HG03520 (cell line): ENCODE data around the gene MYBBP1A.

Experiments
- ATAC-seq: cut with Tn5 transposase; IDR thresholded peaks from one replicate; pipeline ENCODE4 v1.9.1; 2021; ENCODE audit warnings: mild to moderate bottlenecking, moderate library complexity; ENCODE audit not compliant: unreplicated experiment

Gene MYBBP1A

DNA sequence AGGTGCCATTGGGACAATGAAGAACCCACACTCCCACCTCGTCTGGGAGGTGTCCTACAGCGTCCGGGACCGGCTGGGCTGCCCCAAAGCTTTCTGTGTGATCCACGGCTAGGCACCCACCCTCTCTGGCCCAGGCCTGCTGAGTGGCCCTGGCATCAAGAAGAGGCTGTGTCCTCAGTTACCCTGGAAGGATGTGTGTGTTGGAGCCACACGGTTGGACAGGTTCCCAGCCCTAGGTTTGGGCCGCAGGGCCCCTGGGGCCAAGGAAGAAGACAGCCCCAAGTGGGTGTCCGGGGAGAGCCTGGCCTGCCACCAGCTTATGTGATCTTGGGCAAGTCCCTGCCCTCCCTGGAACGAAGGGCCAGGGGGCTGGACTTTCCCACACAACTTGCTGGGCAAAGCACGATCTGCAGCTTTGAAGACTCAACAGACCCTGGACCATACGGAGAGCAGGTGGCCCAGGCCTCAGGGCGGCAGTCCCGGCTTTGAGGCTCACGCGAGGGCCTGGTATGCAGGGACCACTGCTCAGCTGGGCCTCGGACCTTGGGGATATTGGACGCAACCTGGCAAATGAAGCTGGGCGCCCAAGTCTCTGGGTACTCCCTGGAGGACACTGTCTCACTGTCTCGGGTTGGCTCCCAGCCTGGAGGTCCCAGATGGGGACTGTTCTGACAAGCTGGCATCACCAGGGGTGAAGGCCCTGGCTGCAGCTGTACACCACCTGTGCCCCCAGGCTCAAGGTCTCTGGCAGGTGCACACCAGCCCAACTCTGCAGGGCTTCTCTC, 17.5 kb downstream of the MYBBP1A start:
- no peak for ATAC-seq

DNA sequence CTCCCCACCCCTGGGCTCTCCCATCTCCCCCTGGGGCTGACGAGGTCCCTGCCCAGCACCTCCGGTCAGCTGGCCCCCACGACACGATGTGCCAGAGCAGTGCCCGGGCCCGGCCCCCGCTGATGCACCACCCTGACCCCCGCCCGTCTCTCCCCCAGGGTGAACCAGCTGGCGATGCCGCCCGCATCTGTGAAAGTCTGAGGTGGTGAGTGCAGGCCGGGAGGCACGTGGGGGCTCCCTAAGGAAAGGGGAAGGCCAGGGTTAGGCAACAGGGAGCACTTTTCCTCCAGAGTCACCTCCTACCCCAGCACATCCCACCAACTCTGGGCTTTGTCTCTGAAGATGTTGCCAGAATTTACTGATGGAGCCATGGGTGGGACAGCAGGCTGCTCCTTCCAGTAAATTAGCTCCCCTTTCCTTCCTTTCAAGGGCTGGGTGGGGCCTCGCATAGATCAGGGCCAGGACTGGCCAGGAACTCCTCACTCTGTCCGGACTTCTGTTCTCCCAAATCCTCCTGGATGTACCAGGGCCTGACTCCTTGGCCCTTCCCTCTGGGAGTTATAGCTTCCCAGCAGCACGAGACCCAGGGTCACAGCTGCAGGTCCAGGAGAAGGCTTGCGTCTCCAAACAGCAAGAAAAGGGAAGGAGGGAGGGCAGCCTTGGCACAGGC, 18.3 kb downstream of the MYBBP1A start:
- ATAC-seq = no peak

DNA sequence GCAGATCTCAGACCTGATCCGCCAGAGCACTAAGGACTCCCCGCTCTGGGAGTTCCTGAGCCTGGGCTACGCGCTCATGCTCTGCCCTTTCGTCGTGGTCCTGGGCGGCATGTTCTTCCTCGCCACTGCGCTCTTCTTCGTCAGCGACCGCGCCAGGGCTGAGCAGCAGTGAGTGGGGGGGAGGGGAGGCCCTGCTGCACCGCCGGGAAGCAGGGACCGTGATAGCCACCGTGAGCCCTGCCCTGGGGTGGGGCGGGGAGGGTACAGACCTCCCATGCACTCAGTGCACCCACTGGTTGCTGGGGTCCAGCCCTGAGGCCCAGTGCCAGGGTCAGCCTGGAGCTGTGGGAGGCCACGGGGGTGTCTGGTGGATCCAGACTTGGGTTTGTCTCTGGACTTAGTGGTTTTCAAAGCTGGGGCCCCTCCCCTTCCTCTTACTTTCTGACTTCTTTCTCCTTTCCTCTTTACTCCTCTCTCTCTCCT, 18.9 kb downstream of the MYBBP1A start:
- no peak for ATAC-seq

DNA sequence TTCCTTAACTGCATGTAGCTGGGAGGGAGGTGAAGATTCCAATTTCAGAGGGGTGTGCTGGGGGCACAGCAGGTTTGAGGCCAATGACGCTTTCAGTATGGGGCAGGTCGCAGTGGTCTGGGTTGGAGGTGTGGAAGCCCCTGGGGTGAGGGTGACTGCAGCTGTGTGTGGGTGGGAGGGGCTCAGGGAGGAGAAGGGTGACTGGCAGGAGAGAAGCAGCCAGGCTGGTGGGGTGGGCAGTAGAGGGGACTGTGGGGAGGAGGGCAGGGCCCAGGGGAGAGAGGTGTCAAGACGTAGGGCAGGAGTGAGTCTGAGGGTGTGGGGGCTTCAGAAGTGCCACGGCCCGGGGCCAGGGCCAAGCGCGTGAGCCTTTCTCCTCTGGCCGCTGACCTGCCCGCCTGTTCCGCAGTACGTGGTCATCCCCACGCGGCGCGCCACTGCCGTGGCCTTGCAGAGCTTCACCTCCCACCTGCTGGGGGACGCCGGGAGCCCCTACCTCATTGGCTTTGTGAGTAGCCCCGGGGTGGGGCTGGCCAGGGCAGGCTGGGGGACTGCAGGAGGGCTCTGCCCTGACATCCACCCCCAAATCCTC, 19.4 kb downstream of the MYBBP1A start:
- no peak for ATAC-seq

DNA sequence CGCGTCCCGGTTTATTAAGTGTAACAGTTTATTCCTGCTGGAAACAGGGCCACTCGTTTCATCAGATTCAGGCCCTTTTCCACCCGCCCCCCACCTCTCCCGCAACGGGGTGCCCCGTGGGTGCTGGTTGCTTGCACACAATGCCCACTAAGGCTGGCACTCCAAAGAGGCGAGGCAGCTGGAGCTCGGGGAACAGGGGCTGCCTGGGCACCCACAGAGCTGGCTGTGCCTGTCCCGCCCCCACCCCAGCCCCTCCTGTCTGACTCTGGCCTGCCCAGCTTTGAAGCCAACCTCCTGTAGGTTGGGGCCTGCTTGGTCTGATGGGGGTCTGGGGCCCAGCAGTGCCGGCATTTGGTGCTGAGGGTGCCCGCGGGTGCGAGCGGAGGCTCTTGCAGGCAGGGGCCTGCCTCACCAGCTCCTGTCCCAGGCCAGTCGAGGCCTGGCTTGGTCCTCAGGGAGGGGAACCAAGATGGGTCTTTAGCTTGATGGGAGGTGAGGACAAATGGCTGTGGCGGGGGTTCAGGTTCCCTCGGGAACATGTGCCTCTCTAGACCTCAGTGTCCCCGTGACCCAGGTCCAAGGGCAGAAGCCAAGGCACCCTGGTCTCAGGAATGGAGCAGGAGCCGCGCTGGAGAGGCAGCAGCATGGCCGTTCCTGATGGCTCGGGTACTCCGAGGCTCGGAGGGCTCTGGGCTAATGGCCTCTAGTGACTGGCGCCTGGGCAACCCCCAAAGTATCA, 20.1 kb downstream of the MYBBP1A start:
- ATAC-seq = no peak

DNA sequence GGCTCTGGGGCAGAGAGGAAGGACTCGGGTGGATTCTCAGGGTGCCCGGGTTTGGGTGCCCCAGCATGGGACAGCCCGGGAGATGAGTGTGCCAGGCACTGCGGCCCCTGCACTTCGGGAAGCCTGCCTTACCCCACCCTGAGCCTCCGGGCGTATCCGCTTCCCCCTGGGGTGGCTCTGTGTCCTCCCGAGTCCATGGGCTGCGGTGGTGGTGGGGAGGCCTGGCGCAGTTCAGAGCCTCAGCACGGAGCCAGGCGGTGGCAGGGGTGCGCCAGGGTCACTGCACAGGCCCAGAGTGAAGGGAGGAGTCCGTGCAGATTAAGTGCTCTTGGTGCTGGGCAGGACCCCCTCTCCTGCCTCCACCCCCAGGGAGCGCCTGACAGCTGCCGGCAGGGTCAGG, 20.7 kb downstream of the MYBBP1A start:
- ATAC-seq = no peak

DNA sequence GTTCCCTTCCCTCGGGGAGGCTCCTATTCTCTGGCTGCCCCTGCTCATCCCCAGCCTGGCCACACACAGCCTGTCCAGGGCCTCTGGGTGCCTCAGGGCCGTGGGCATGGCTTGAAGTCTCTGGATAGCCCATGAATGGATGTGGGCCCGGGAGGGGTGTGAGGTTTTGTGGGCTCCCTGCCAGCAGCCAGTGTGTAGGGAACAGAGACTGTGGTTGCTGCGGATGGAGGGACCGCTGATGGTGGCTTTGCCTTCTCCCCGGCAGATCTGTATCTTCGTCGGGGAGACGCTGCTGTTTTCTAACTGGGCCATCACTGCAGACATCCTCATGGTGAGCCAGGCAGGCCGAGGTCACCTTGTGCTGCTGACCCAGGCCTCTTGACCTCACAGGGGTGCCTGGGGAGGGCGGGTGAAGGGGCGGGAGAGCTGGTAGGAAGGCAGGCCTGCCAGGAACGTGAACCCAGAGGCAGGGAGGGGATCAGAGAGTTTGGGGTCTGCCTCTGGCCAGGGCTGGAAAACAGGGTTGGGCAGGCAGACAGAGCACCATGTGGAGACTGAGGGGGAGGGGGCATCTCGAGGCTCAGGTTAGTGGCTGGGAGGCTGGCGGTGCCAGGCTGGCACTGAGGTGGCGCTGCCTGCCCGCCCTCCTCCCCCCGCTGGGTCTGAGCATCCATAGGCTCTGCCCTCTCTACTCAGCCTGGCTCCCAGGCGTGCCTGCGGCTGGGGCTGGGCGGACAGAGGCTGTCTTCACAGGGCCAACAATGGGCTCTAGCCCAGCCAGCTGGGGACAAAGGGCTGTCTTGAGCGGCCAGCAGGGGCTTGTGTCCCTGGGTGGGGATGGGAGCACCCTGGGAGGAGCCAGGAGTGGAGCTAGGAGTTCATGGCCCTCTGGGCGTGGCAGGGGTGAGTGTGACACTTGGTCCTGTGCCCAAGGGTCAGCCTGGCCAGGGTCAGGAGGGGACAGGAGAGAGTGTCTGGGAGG, 21.4 kb downstream of the MYBBP1A start:
- no peak for ATAC-seq

DNA sequence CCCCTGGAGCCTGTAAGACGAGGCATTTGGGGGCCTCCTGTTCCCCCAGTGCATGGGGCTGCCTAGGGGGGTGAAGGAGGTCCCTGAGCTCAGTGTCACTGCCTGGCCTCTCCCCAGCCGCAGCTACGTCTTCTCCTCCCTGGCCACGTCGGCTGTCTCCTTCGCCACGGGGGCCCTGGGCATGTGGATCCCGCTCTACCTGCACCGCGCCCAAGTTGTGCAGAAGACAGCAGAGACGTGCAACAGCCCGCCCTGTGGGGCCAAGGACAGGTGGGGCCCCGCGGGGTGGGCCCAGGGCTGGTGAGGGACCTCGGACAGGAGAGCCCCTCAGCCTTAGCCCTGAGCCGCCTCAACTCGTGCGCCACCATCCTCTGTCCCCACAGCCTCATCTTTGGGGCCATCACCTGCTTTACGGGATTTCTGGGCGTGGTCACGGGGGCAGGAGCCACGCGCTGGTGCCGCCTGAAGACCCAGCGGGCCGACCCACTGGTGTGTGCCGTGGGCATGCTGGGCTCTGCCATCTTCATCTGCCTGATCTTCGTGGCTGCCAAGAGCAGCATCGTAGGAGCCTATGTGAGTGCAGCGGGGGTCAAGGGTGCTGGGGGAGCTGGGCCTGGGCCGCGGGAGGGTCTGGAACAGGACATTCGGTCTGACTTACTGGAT, 22.2 kb downstream of the MYBBP1A start:
- no peak for ATAC-seq

DNA sequence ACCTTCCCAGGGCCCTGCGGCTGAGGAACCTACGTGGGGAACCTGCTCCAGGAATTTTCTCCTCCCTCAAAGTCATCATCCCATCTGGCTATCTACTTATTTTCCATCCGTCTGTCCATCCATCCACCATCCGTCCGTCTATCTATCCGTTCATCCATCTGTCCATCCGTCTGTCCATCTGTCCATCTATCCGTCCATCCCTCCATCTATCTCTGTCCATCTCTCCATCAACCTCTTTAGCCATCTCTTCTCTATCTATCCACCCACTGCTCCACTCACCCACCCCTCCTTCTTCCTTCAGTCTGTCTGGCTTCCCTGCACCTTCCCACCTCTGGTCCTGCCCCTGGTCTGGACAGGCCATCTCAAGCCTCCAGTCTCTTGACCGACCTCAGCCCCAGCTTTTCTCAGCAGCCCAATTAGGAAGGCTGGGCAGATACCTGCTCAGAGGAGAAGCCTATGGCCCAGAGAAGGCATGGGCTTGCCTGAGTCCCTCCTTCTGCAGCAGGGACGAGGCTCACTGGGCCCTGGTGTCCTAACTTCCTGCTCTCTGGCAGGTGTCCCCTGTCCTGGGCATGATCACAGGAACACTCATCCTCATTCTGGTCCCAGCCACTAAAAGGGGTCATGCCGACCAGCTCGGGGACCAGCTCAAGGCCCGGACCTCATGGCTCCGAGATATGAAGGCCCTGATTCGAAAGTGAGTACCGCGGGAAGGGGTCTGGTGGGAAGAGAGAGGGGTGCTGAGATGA, 23.0 kb downstream of the MYBBP1A start:
- ATAC-seq = no peak

DNA sequence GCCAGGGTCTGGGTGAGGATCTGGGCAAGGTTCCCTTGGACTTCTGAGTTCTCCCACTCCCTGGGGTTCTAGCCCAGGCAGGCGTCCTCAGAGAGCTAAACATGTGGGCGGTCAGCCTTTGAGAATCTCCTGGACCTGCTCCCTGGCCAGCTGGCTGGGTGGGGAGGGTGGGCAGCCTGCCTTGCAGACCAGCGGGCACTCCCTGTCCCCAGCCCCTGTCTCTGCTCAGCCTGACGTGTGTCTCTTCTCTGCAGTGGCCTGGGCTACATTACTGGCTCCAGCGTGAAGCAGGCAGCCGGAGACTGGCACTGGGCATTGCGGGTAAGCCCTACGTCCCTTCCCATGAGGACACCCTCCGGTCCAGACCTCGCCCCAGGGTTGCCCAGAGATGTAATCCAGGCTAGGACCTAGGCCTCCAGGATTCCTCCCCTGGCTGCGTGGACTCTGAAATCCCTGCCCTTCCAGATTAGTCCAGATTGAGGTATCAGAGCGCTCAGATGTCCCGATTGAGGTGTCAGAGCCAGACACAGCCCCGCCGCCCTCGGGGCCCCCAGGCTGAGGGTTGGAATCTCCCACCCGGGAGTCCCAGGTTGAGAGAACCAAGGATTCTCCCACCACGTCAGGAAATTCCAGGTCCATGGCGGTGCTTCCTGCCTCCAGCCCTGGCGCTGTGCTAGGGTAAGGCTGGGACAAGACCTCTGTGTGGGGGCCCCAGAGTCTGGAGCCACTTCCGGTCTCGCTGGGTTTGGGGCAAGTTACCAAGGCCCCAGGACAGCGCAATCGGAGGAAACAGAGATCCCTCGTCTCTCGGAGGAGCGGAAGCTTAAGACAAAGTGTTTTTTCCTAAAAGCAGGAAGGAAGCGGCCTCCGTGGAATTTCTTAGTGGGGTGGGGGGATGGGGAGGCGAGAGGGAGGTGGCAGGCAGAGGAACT, 24.1 kb downstream of the MYBBP1A start:
- no peak for ATAC-seq

DNA sequence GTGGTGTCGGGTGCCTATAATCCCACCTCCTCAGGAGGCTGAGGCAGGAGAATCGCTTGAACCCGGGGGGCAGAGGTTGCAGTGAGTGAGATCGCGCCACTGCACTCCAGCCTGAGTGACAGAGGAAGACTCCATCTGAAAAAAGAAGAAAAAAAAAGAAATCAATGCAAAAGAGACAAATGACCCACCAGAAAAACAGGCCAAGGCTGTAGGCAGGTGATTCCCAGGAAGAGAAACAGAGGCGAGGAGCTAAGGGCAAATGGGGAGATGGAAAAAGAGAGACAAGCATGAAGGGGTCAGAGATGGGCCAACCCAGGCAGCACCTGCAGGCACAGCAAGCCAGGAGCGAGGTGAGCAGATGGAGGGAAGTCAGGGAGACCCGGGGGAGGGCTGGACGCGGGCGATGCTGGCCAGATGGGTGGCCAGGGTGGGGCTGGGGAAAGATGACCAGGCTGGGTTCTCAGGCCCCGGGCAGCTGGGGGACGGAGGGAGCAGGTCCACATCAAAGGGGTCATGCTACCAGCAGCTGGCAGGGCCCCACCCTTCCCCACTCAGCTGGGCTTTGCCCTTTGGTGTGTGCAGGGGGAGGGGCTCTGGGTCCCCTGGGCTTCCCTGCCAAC, 25.5 kb downstream of the MYBBP1A start:
- no peak for ATAC-seq

DNA sequence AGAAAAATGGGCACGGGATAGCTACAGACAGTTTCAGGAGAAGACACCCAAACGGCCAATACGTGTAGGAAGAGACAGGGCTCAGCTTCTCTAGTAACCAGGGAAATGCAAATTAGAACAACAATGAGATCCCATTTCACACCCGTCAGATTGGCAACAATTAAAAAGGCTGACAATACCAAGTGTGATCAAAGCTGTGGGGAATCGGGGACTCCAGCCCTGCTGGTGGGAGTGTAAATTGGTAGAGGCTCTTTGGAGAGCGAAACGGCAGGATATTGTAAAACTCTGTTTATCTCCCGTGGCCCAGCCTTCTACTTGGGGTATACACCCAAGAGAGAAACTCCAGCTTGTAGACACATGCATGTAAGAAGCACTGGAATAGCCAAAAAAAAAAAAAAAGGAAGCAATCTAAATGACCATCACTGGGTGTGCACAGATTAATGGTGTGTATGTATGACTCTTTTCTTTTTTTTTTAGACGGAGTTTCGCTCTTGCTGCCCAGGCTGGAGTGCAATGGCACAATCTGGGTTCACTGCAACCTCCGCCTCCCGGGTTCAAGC, 27.5 kb downstream of the MYBBP1A start:
- ATAC-seq = no peak

DNA sequence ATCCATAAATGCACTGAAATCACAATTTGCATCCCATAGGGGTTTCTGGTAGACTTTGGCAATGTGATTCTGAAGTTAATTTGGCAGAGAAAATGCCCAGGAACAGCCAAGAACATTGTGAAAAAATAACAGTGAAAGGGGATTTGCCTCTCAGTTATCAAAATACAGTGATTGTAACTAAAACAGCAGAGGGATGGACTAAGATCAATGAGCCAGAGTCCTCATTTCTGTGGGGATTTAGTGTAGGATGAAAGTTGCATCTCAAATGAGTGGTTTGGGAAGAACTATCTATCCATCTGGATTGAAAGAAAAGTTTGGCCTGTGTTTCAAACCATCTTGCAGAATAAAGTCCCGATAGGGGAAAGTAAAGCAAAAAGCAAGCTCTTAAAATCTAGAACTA, 28.1 kb downstream of the MYBBP1A start:
- ATAC-seq = no peak

DNA sequence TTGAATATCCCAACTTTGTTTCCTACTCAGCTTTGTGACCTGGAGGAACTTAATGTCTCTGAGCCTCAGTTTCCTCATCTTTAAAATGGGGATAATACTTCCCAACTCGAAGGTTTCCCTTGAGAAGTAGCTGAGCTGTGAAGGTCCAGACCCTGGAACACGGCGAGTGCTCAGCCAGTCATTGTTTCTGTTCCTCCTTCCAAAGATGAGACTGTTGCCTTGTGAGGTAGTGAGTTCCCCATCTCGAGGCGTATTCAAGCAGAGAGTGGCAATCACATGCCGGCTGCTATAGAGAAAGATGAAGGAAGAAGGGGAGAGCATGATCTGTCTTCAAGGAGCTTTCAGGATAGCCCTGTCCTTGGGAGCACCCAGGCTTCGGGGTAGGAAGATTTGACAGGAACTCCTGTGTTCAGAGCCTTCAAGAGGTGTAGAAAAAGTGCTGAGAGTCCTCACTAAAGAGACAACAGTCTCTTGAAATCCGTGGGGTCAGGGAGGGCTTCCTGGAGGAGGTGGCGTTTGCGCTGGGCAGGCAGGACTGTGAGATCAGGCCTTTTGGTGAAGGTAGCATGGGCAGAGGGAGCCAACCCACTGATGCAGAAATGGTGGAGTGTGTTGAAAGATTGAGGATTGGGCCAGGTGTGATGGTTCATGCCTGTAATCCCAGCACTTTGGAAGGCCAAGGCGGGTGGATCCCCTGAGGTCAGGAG, 29.3 kb downstream of the MYBBP1A start:
- no peak for ATAC-seq

DNA sequence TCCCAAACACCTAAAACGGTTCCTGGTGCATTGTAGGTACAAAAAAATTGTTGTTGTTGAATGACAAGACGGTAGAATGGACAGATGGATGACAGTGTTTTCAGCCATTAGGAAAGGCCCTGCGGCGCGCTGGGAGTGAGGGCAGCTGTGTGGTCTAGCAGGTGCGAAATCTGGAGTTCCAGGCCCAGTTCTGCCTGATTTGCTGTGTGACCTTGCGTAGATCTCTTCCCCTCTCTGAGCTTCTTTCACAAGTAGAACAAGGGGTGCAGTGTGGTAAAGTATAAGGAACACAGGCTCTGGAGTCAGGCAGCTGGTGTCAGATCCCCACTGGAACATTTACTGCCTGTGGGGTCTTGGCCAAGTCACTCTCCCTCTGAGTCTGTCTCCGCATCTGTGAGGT, 31.2 kb downstream of the MYBBP1A start:
- no peak for ATAC-seq

DNA sequence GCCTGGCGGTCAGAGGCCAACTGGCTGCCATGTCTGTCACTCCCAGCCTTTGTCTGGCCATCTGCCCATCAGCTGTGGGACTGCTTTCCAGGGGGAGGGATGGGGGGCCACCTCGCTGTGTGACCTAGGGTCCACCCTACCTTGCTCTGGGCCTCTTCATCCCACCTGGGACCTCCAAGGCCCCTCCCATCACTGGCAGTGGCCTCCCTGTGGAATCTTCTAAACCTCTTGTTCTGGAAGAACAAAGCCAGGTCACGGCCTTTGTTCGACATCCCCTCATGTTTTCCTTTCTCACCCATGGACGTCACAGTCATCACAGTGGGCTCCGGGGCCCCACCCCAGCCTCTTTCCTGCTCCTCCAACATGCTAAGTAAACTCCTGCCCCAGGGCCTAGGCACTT, 32.5 kb downstream of the MYBBP1A start:
- no peak for ATAC-seq
